Measurements from ENCODE around the gene PRRC2B.

DNA sequence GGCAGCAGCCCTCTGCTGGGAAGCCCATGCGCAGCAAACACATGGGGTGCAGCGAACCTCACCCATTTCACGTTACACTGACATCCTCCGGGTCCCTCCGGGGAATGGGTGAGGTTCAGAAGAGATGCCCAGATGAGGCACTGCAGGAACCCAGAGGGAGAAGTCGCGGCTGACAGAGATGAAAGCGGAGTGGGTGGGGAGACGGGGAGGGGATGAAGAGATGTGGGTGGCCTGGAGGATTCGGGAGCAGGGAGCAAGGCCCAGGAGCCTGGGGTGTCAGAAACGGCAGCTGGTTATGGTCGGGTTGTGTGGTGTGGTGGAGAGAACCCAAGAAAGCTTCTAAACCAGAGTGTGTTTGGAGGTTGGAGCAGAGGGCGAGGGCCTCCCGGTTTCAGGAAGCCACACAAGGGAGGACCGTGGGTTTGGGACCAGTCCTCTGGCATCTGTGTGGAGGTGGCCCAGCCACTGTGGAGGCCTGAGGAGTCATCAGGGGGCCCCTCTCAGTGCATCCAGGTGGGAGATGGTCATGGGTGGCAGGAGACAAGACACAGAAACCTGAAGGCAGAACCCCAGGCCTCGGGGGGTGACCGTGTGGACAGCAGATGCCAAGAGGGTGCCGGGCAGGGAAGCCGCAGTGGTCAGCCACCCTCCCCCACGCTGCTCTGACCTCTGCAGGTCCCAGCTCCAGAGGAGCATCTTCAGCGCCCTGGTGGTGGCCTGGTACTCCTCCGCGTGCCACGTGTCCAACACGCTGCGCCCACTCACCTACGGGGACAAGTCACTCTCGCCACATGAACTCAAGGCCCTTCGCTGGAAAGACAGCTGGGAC lies 128.6 kb downstream of the PRRC2B start:
- TF ChIP-seq POLR2A (IDR thresholded peaks at IDR 0.05; ENCODE audit: low read length) (no peak), GATA1 (IDR thresholded peaks at IDR 0.05; ENCODE audit: low read depth, low read length) (no peak)

Measured in erythroblast (primary cell).